HEK293 (cell line): ENCODE measurements around the gene CCDC187.

ENCODE experiments used
- YY1 ChIP-seq: fragments of 450-650 bp; formaldehyde crosslinking; IDR thresholded peaks from 2 replicates; pipeline ENCODE4 v1.5.1; 2018; ENCODE audit warnings: missing biosample characterization, missing genetic modification characterization
- ZNF2 ChIP-seq: fragments of 450-650 bp; formaldehyde crosslinking; IDR thresholded peaks from 2 replicates; pipeline ENCODE4 v1.5.1; 2016; ENCODE audit warnings: missing biosample characterization, missing genetic modification characterization
- ZNF274 ChIP-seq, 2 experiments: fragments of 200-500 bp in 1 of 2; fragments of 450-650 bp in 1 of 2; sonication (Bioruptor generic) in 1 of 2; formaldehyde crosslinking in 1 of 2; IDR thresholded peaks; 2 replicates each; pipeline versions ENCODE4 v1.5.1 to v1.6.1; 2014 to 2016; ENCODE audit warnings: borderline replicate concordance in 1 of 2, inconsistent platforms in 1 of 2, low read length in 1 of 2, missing biosample characterization in 1 of 2, missing genetic modification characterization in 1 of 2
- ZNF350 ChIP-seq: fragments of 450-650 bp; formaldehyde crosslinking; IDR thresholded peaks from 2 replicates; pipeline ENCODE4 v1.5.0; 2017; ENCODE audit warnings: missing biosample characterization, mild to moderate bottlenecking, missing genetic modification characterization
- ZNF510 ChIP-seq: fragments of 450-650 bp; formaldehyde crosslinking; IDR thresholded peaks from 2 replicates; pipeline ENCODE4 v1.5.1; 2018; ENCODE audit warnings: mild to moderate bottlenecking, missing genetic modification characterization, missing biosample characterization; ENCODE audit not compliant: insufficient replicate concordance
- ZNF792 ChIP-seq: fragments of 450-650 bp; formaldehyde crosslinking; IDR thresholded peaks from 2 replicates; pipeline ENCODE4 v1.5.1; 2016; ENCODE audit warnings: missing biosample characterization, missing genetic modification characterization
- TF ChIP-seq, protein P1 (sequence below): fragments of 450-650 bp; formaldehyde crosslinking; conservative IDR thresholded peaks from 2 replicates; pipeline ENCODE4 v1.5.1; 2016; ENCODE audit warnings: low read depth, missing biosample characterization, missing genetic modification characterization
- TF ChIP-seq, protein P2 (sequence below): fragments of 450-650 bp; formaldehyde crosslinking; IDR thresholded peaks from 2 replicates; pipeline ENCODE4 v1.5.1; 2016; ENCODE audit warnings: missing biosample characterization, missing genetic modification characterization

DNA sequence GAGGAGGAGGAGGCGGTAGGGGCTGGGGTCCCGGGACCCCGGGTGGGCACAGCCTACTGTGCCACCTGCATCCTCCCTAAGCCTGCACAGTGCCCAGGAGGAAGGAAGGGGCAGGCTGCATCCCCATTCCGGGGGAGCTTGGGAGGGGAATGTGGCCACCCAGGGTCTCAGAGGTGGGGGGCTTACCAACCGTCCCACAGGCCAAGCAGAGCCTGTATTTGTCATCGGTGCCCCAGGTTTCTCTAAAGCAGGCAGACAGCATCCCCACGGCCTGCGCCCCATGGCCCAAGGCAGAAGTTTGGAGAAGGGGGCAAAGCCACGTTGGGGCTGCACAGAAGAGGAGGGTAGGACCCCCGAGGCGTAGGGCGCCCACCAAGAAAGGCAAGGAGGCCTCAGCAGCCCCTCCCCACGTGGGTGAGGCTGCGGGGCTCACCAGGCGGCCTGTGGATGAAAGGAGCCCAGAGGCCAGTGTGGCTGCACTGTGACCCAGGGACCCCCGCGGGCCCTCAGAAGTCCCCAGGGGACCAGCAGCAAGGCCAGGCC is 22.9 kb upstream of the CCDC187 start:
- no peak for TF ChIP-seq ZNF510 (tag by site-specific recombination)
- TF ChIP-seq ZNF792 (tag by site-specific recombination) = no peak
- TF ChIP-seq, protein P1, sequence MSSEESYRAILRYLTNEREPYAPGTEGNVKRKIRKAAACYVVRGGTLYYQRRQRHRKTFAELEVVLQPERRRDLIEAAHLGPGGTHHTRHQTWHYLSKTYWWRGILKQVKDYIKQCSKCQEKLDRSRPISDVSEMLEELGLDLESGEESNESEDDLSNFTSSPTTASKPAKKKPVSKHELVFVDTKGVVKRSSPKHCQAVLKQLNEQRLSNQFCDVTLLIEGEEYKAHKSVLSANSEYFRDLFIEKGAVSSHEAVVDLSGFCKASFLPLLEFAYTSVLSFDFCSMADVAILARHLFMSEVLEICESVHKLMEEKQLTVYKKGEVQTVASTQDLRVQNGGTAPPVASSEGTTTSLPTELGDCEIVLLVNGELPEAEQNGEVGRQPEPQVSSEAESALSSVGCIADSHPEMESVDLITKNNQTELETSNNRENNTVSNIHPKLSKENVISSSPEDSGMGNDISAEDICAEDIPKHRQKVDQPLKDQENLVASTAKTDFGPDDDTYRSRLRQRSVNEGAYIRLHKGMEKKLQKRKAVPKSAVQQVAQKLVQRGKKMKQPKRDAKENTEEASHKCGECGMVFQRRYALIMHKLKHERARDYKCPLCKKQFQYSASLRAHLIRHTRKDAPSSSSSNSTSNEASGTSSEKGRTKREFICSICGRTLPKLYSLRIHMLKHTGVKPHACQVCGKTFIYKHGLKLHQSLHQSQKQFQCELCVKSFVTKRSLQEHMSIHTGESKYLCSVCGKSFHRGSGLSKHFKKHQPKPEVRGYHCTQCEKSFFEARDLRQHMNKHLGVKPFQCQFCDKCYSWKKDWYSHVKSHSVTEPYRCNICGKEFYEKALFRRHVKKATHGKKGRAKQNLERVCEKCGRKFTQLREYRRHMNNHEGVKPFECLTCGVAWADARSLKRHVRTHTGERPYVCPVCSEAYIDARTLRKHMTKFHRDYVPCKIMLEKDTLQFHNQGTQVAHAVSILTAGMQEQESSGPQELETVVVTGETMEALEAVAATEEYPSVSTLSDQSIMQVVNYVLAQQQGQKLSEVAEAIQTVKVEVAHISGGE (tag by site-specific recombination) = no peak
- no peak for TF ChIP-seq ZNF274 (IDR thresholded peaks at IDR 0.05; ENCODE audit: low read length)
- no peak for TF ChIP-seq ZNF274 (tag by site-specific recombination; IDR thresholded peaks at IDR 0.05; ENCODE audit: borderline replicate concordance)
- no peak for TF ChIP-seq ZNF2
- TF ChIP-seq YY1 (tag by site-specific recombination) = no peak
- no peak for TF ChIP-seq ZNF350 (tag by site-specific recombination)
- TF ChIP-seq, protein P2, sequence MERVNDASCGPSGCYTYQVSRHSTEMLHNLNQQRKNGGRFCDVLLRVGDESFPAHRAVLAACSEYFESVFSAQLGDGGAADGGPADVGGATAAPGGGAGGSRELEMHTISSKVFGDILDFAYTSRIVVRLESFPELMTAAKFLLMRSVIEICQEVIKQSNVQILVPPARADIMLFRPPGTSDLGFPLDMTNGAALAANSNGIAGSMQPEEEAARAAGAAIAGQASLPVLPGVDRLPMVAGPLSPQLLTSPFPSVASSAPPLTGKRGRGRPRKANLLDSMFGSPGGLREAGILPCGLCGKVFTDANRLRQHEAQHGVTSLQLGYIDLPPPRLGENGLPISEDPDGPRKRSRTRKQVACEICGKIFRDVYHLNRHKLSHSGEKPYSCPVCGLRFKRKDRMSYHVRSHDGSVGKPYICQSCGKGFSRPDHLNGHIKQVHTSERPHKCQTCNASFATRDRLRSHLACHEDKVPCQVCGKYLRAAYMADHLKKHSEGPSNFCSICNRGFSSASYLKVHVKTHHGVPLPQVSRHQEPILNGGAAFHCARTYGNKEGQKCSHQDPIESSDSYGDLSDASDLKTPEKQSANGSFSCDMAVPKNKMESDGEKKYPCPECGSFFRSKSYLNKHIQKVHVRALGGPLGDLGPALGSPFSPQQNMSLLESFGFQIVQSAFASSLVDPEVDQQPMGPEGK (tag by site-specific recombination) = peak; percentile 65
